Muscle of leg (tissue), 16 donors: Measurements from ENCODE around the gene LRRC3. TPM values are rescaled to one million over a fixed set of nuclear protein-coding genes. Genes with fewer than 3 reads are reported as not detected.

ENCODE experiments used
- DNase-seq: peaks from one replicate; pipeline ENCODE4 v3.0.0; 2013
- H3K27ac ChIP-seq: one replicate; pipeline ENCODE4 v1.5.1; 2013; ENCODE audit warnings: mild to moderate bottlenecking, low read length, control low read depth
- H3K27me3 ChIP-seq: one replicate; pipeline ENCODE4 v1.6.1; 2013; ENCODE audit warnings: low read length; ENCODE audit not compliant: control insufficient read depth, insufficient read depth
- H3K36me3 ChIP-seq: one replicate; pipeline ENCODE4 v1.6.1; 2013; ENCODE audit warnings: low read length; ENCODE audit not compliant: control insufficient read depth, insufficient read depth
- H3K4me1 ChIP-seq: one replicate; pipeline ENCODE4 v1.6.1; 2013; ENCODE audit warnings: low read length; ENCODE audit not compliant: control insufficient read depth, insufficient read depth
- H3K4me3 ChIP-seq: one replicate; pipeline ENCODE4 v1.5.1; 2013; ENCODE audit warnings: low read length, control low read depth
- H3K9me3 ChIP-seq: replicated peaks from 2 replicates; pipeline ENCODE4 v1.6.1; 2013; ENCODE audit warnings: low read depth, low read length; ENCODE audit not compliant: control insufficient read depth
- WGBS: methylation state at CpG from one replicate; pipeline ENCODE4 v1.1.5; 2013; ENCODE audit warnings: missing lambda C conversion rate; ENCODE audit not compliant: insufficient coverage; 5-methylcytosine and 5-hydroxymethylcytosine counted together
- long read RNA-seq, 11 donors: transcript quantifications; one replicate each; lab custom pipeline, GENCODE V29; 2026
- polyA plus RNA-seq, 8 donors: library from polyadenylated mRNA; unstranded; fragments of 120-200 nt; gene quantifications; one replicate each; pipeline versions ENCODE4 v1.2.1 to v1.2.3, GENCODE V29; 2013; ENCODE audit warnings: inconsistent platforms in 1 of 8, low replicate concordance in 1 of 8; ENCODE audit not compliant: insufficient read length in 8 of 8, insufficient read depth in 1 of 8
- total RNA-seq: library from RNA; stranded (reverse); fragments of 120-200 nt; gene quantifications from one replicate; pipeline ENCODE4 v1.2.4, GENCODE V29; 2013

The LRRC3 gene, protein sequence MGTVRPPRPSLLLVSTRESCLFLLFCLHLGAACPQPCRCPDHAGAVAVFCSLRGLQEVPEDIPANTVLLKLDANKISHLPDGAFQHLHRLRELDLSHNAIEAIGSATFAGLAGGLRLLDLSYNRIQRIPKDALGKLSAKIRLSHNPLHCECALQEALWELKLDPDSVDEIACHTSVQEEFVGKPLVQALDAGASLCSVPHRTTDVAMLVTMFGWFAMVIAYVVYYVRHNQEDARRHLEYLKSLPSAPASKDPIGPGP
- total RNA-seq, result 0.98 TPM
- 1 to 10 TPM; 2.2 to 4.2 (median 2.5) TPM for polyA plus RNA-seq
- long read RNA-seq, donor 1, full-length matches to known transcripts, result 1 of 1 reads
- long read RNA-seq, donor 1, partial matches to known transcripts, result 0 of 1 reads
- long read RNA-seq, donor 1, other reads (novel, unspliced or antisense), result 0 of 1 reads
- long read RNA-seq, donor 2, full-length matches to known transcripts, result 1 of 1 reads
- long read RNA-seq, donor 2, partial matches to known transcripts, result 0 of 1 reads
- long read RNA-seq, donor 2, other reads (novel, unspliced or antisense), result 0 of 1 reads
- long read RNA-seq, donor 3, full-length matches to known transcripts, result 1 of 1 reads
- long read RNA-seq, donor 3, partial matches to known transcripts, result 0 of 1 reads
- long read RNA-seq, donor 3, other reads (novel, unspliced or antisense), result 0 of 1 reads
- long read RNA-seq, donor 4, full-length matches to known transcripts, result 4 of 4 reads
- long read RNA-seq, donor 4, partial matches to known transcripts, result 0 of 4 reads
- long read RNA-seq, donor 4, other reads (novel, unspliced or antisense), result 0 of 4 reads
- long read RNA-seq, donor 5, full-length matches to known transcripts, result 1 of 1 reads
- long read RNA-seq, donor 5, partial matches to known transcripts, result 0 of 1 reads
- long read RNA-seq, donor 5, other reads (novel, unspliced or antisense), result 0 of 1 reads
- long read RNA-seq, donor 6, result 0 reads
- long read RNA-seq, donor 7, result 0 reads
- long read RNA-seq, donor 8, result 0 reads
- long read RNA-seq, donor 9, full-length matches to known transcripts, result 1 of 1 reads
- long read RNA-seq, donor 9, partial matches to known transcripts, result 0 of 1 reads
- long read RNA-seq, donor 9, other reads (novel, unspliced or antisense), result 0 of 1 reads
- long read RNA-seq, donor 10, full-length matches to known transcripts, result 2 of 2 reads
- long read RNA-seq, donor 10, partial matches to known transcripts, result 0 of 2 reads
- long read RNA-seq, donor 10, other reads (novel, unspliced or antisense), result 0 of 2 reads
- long read RNA-seq, donor 11, full-length matches to known transcripts, result 3 of 3 reads
- long read RNA-seq, donor 11, partial matches to known transcripts, result 0 of 3 reads
- long read RNA-seq, donor 11, other reads (novel, unspliced or antisense), result 0 of 3 reads

- Histone ChIP-seq H3K27ac (no peak within 1 kb of the TSS), H3K4me1 (peaks cover 7% of the 10 kb centered on the region), H3K9me3 (peaks cover 6% of the 10 kb centered on the region), H3K36me3 (peaks cover 4% of the 10 kb centered on the region), H3K27me3 (peaks cover 23% of the 10 kb centered on the region), H3K4me3 (peak within 1 kb of the TSS; percentile 48)
- 3% methylated on average over 20 of the region's 45 CpGs for WGBS
- DNase-seq, result peak; percentile 83
These were observed at the start of gene LRRC3 for GRCh38 chr21:44454747-44455523. Gene LRRC3 (plus strand): TSS chr21:44455510. CDS start chr21:44456645, 1,135 bp downstream.

- 78% methylated on average over 29 of the region's 37 CpGs for WGBS
- no peaks in the 10 kb centered on the region for H3K36me3 ChIP-seq
- H3K27ac ChIP-seq, result no peak overlapping the region
- H3K4me1 ChIP-seq, result no peaks in the 10 kb centered on the region
- H3K27me3 ChIP-seq, result no peaks in the 10 kb centered on the region
- no peak overlapping the region for H3K4me3 ChIP-seq
- no peaks in the 10 kb centered on the region for H3K9me3 ChIP-seq
- DNase-seq, result no peak
These were observed 49.1 kb upstream of the LRRC3 start for GRCh38 chr21:44405948-44406872.

DNA sequence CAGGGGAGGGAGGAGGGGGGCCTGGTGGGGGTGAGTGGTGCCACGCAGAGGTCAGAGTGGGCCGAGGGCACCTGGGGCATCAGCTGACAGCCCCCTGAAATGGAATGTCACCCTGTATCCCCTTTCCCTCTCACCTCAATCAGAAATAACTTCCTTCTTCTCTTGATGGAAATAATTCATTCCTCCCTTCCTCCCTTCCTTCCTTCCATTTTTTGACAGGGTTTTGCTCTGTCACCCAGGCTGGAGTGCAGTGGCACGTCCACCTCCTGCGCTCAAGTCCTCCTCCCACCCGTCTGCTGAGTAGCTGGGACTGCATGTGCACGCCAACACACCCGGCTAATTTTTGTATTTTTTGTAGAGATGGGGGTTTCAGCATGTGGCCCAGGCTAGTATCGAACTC is 48.4 kb upstream of the LRRC3 start:
- H3K9me3 ChIP-seq, result no peaks in the 10 kb centered on the region
- H3K4me1 ChIP-seq, result no peaks in the 10 kb centered on the region
- no peak for DNase-seq
- no CpG with 5 or more reads among the region's 8 CpGs for WGBS
- no peaks in the 10 kb centered on the region for H3K27me3 ChIP-seq
- no peaks in the 10 kb centered on the region for H3K36me3 ChIP-seq
- no peak overlapping the region for H3K27ac ChIP-seq
- no peak overlapping the region for H3K4me3 ChIP-seq

DNA sequence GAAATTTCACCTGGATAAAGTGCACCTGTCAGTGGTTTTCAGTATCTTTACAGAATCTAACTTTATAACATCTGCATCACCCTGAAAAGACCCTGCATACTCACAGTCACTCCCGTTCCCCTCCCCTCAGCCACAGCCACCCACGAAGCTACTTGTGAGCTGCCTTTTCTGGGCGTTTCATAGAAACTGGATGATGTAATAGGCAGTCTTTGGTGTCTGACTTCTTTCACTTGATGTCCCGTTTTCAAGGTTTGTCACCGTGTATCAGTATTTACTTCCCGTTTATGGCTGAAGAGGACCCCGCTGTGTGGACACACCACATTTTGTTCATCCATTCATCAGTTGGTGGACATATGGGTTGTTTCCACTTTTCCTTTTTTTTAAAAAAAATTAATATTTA is 47.8 kb upstream of the LRRC3 start:
- Histone ChIP-seq H3K4me3 (no peak overlapping the region), H3K27ac (no peak overlapping the region), H3K36me3 (no peaks in the 10 kb centered on the region), H3K9me3 (no peaks in the 10 kb centered on the region), H3K27me3 (no peaks in the 10 kb centered on the region), H3K4me1 (no peaks in the 10 kb centered on the region)
- WGBS, result no CpG with 5 or more reads among the region's 7 CpGs
- DNase-seq, result no peak

DNA sequence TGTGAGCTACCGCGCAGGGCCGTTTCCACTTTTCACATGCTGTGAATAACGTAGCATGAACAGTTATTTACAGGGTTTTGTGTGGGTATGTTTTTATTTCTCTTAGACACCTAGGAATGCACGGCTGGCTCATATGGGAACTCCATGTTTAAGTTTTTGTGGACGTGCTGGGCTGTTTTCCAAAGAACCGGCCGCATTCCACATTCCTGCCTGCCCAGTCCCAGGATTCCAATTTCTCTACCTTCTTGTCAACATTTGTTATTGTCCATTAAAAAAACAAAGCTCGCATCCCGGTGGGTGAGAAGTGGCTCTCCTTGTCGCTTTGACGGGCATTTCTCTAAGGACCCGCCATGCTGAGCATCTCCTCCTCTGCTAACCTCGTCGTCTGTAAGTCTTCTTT is 47.1 kb upstream of the LRRC3 start:
- WGBS, result 93% methylated on average over 12 of the region's 15 CpGs
- Histone ChIP-seq H3K9me3 (no peaks in the 10 kb centered on the region), H3K4me3 (no peak overlapping the region), H3K27ac (no peak overlapping the region), H3K4me1 (no peaks in the 10 kb centered on the region), H3K27me3 (no peaks in the 10 kb centered on the region), H3K36me3 (no peaks in the 10 kb centered on the region)
- DNase-seq, result no peak

DNA sequence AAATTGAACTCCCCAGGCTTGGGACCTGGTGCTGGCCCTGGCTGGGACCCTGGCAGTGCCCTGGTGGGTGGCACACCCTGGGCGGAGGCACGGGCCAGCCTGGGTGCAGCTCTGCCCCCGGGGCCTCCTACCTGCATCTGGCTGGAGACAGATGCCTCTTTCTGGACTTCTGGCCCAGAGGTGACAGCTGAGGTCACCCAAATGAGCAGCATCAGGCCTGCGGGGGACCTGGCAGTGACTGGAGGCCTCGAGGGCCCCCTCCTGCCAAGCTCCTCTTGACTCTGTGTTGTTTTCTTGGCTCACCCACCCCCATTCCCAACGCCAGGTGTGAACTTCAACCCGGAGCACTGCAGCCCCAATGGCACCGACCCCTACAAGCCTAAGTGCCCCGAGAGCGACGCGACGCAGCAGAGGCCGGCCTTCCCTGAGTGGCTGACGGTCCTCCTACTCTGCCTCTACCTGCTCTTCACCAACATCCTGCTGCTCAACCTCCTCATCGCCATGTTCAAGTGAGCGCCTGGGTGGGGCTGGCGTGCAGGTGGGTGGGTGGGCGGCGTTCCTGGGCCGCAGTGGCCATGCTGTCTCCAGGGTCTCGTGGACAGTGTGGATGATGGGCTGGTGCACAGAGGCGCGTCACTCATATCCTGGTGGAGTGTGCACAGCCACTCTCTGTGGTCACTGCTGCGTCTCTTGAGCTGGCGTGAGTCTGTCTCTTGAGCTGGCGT is 41.6 kb upstream of the LRRC3 start:
- 87% methylated on average over 25 of the region's 27 CpGs for WGBS
- Histone ChIP-seq H3K27ac (no peak overlapping the region), H3K36me3 (no peaks in the 10 kb centered on the region), H3K27me3 (peaks cover 7% of the 10 kb centered on the region), H3K4me3 (no peak overlapping the region), H3K4me1 (peaks cover 10% of the 10 kb centered on the region), H3K9me3 (peaks cover 4% of the 10 kb centered on the region)
- no peak for DNase-seq

- Histone ChIP-seq H3K27ac (no peak overlapping the region), H3K4me3 (no peak overlapping the region), H3K4me1 (peaks cover 10% of the 10 kb centered on the region), H3K27me3 (peaks cover 7% of the 10 kb centered on the region), H3K36me3 (no peaks in the 10 kb centered on the region), H3K9me3 (peaks cover 4% of the 10 kb centered on the region)
- WGBS, result 54% methylated on average over 28 of the region's 30 CpGs
- peak; percentile 91 for DNase-seq
These were observed 40.8 kb upstream of the LRRC3 start for GRCh38 chr21:44414291-44415072.
